NCI-H2107 treated with DMSO at 0.1 percent for 48 hours (cell line): Measurements from ENCODE around the gene MPV17L2.
"Not testable (repeated sequence)": the region's sequence is repeated elsewhere in the genome, so short reads cannot be mapped to it uniquely, and the experiment has no call there.

Experiments
- DNase-seq: peaks from one replicate; lab custom pipeline; 2025; ENCODE audit not compliant: unreplicated experiment; lab: John Stamatoyannopoulos, UW

MPV17L2 gene

GRCh38 chr19:18192673-18193387 lies at the start of gene MPV17L2:
Gene MPV17L2, plus strand, starts transcription at chr19:18193218. Its CDS starts 64 bp downstream, at chr19:18193282.
- DNase-seq: peak; percentile 98

DNA sequence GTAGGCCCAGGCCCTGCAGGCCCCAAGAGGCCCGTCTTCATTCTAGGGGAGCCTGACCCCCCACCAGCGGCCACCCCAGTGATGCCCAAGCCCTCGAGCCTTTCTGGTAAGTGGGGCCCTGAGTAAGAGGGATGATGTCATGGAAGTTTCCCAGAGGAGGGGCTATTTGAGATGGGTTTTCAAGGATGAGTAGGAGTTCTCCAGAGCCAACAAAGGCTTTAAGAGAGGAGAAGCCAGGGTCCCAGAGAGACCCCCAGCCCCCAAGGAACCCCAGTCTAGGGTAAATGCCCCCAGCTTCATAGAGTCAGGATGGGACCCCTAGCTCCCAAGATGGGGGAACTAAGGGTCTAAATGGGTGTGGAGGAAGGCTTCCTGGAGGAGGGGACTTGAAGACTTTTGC lies 49.1 kb upstream of the MPV17L2 start:
- no peak for DNase-seq

DNA sequence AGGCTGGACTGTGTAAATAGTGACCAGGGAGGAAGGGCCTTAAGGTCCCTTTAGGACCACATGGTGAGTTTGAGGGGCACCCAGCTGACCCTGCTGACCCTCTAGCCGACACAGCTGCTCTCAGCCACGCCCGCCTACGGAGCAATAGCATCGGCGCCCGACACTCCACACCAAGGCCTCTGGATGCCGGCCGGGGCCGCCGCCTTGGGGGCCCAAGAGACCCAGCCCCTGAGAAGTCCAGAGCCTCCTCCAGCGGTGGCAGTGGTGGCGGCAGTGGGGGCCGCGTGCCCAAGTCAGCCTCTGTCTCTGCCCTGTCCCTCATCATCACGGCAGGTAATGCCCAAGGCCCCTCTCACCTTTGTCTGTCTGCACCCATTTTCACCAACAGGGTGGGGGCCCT lies 48.7 kb upstream of the MPV17L2 start:
- DNase-seq: no peak

DNA sequence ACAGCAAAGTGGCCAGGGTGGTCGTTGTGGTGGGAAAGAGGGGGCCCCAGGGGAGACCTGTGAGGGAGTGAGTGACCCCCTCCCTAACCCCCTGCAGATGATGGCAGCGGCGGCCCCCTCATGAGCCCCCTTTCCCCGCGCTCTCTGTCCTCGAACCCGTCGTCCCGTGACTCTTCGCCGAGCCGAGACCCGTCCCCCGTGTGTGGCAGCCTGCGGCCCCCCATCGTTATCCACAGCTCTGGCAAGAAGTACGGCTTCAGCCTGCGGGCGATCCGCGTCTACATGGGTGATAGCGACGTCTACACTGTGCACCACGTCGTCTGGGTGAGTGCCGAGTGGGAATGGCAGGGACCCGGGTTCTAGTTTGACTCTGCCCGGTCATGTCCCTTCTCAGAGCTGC lies 48.1 kb upstream of the MPV17L2 start:
- DNase-seq: no peak

- no peak for DNase-seq
These were observed 47.5 kb upstream of the MPV17L2 start for GRCh38 chr19:18145391-18145999.

GRCh38 chr19:18147396-18147795 lies 45.6 kb upstream of the MPV17L2 start:
- no peak for DNase-seq

GRCh38 chr19:18149596-18149975 lies 43.4 kb upstream of the MPV17L2 start:
- no peak for DNase-seq

- DNase-seq: no peak
These were observed 42.0 kb upstream of the MPV17L2 start for GRCh38 chr19:18150776-18151624.

DNA sequence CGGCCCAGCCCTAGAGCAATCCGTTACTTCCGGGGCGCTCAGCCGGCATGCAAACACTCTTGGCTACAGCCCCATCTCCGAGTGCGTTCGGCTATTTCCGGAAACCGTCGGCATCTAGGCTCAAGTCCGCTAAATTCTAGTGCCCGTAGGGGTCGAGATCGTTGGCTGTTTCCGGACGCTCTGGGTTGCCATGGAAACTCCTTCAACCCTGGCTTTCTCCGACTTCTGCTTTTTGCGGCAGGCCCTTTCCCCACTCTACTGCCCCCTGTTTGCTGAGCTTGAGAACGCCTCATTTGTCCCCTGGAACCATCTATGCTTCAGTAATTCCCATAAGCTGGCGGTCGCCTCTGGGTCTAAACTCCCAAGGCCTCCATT lies 40.6 kb upstream of the MPV17L2 start:
- DNase-seq: peak; percentile 91

GRCh38 chr19:18152817-18153555 lies 40.0 kb upstream of the MPV17L2 start, which contains the start of gene PIK3R2:
Gene PIK3R2, plus strand, starts transcription at chr19:18153163. Its CDS starts 2,717 bp downstream, at chr19:18155880.
- peak; percentile 96 for DNase-seq

DNA sequence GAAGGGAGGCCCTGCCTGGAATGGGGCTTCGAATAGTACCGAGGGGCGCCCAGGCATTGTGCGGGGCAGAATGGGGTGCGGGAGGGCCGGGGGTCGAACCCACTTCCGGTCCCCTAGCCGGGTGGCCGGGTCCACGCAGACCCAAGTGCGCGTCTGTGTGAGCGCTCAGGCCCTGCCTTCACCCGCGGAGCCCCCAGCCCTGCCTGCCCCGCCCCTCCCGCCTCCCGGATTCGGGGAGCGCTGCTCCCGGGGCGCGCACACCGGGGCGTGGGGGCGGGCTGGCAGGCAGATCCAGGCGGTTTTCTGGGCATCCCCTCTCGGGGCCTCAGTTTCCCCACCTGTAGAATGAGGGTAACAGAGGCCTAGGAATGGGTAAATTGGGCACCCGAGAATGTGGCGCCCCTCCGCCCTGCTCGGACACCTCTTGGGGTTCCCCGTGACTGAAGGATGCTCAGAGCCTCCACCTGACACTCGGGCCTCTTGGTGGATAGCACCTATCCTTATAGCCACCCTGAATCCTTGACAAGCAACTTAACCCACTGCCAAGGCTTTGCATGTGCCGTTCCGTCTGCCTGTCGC lies 39.4 kb upstream of the MPV17L2 start:
- DNase-seq: no peak

DNA sequence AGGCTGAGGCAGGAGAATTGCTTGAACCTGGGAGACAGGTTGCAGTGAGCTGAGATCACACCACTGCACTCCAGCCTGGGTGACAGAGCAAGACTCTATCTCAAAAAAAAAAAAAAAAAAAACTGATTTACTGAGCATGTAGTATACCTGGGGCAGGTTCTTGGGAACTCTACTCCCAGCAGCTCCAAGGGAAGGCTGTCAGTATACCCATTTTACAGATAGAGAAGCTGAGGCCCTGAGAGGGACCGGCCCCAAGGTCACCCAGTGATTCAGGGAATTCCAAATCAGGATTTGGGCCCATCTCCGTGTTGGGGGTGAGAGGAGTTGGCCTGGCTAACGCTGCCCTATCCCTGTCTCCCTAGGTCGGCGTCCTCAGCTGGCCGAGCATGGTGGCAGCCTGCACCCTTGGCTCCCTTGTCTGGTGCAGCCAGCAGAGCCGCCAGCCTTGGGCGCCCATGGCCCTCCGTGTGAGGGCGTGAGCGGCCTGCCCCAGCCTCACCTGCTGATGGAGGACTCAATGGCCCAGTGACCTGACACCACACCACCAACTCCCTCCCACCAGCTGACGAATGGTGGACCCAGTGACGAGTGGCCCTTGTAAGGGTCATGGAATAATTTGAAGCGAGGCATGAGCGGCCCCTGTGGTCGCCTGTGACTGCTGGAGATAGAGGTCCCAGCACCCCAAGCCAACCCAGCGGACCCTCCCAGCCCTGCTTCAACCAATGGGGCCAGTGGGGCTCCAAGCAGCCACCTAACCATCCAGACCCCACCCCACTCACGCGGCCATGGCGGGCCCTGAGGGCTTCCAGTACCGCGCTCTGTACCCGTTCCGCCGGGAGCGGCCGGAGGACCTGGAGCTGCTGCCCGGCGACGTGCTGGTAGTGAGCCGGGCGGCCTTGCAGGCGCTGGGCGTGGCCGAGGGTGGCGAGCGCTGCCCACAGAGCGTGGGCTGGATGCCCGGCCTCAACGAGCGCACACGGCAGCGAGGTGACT lies 37.6 kb upstream of the MPV17L2 start:
- no peak for DNase-seq

GRCh38 chr19:18156268-18156667 lies 36.8 kb upstream of the MPV17L2 start:
- no peak for DNase-seq

- peak; percentile 61 for DNase-seq
These were observed 36.1 kb upstream of the MPV17L2 start for GRCh38 chr19:18156841-18157464.

DNA sequence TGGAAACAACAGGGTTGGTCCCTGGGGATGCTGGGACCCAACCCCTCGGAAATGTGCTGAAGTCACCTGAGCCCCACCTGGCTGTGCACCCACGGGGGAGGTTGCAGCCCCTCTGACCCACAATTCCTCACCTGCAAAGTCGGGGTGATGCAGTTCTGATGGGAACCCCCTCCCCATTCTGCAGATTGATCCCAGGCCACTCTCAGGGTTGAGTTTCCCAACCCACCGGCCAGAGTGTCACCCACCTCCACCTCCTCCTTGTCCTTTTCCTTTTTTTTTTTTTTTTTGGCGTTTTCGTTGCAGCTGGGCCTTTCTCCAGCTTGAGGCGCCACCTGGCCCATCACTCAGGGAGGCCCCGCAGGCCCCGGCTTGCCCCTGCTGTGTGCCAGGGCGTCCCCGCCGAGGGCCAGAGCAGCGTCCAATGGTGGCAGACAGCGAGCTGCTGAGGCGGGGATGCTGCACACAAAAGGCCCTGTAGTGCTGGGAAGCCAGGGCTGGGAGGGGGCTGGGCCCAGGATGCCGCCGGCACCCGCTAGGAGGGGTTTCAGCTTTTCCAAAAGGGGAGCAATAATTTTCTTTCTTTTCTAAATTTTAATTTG lies 35.5 kb upstream of the MPV17L2 start:
- DNase-seq: peak; percentile 77

- DNase-seq: no peak
These were observed 34.6 kb upstream of the MPV17L2 start for GRCh38 chr19:18158467-18158866.

DNA sequence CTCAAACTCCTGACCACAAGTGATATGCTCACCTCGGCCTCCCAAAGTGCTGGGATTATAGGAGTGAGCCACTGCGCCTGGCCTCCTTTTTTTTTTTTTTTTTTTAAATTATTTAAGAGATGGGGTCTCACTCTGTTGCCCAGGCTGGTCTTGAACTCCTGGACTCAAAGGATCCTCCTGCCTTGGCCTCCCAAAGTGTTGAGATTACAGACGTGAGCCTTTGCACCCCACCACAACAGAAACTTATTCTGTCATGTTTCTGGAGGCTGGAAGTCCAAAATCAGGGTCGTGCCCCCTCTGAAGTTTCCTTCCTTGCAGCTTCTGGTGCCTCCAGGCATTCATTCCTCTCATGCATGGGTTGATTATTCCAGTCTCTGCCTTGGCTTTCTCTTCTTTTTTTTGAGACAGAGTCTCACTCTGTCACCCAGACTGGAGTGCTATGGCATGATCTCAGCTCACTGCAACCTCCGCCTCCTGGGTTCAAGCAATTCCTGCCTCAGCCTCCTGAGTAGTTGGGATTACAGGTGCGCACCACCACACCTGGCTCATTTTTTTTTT lies 33.9 kb upstream of the MPV17L2 start:
- DNase-seq: not testable (repeated sequence)

GRCh38 chr19:18159810-18160209 lies 33.2 kb upstream of the MPV17L2 start:
- no peak for DNase-seq
